B cell (primary cell): ENCODE measurements around the gene SNTN. TPM values are rescaled to one million over a fixed set of nuclear protein-coding genes. Genes with fewer than 3 reads are reported as not detected.

Experiments
- ATAC-seq: fragments of 200-7000 bp; cut with Tn5 transposase; one replicate; pipeline ENCODE4 v1.10.0; 2021; ENCODE audit warnings: low read depth, mild to moderate bottlenecking, moderate number of reproducible peaks, moderate library complexity
- CTCF ChIA-PET: fragments of 350-600 bp; sonication (Branson Sonifier 250); formaldehyde crosslinking; loops from one replicate; lab custom pipeline; 2021; ENCODE audit warnings: antibody characterized with exemption, inconsistent platforms; lab: Charles Lee
- POLR2A ChIA-PET: fragments of 350-600 bp; sonication (Branson Sonifier 250); formaldehyde crosslinking; loops from one replicate; lab custom pipeline; 2021; ENCODE audit warnings: antibody characterized with exemption; lab: Charles Lee
- DNase-seq: peaks from one replicate; pipeline ENCODE4 v3.0.0; 2013
- H2AFZ ChIP-seq: 2 replicates; pipeline ENCODE4 v1.6.1; 2012; ENCODE audit warnings: mild to moderate bottlenecking, low read depth, low read length; ENCODE audit not compliant: insufficient read depth, poor library complexity, severe bottlenecking
- H3K27ac ChIP-seq, 2 donors: 1 replicate in 1 of 2; 2 replicates in 1 of 2; pipeline ENCODE4 v1.5.1; 2012 to 2013; ENCODE audit warnings: low read length in 2 of 2, mild to moderate bottlenecking in 2 of 2, moderate library complexity in 1 of 2
- H3K27me3 ChIP-seq, 4 experiments: fragments of 200-600 bp in 1 of 4; sonication (generic) in 1 of 4; replicated peaks in 1 of 4; 1 replicate in 2 of 4; 2 replicates in 2 of 4; pipeline versions ENCODE4 v1.6.1 to v1.7.0; 2013 to 2016; ENCODE audit warnings: low read length in 3 of 4, mild to moderate bottlenecking in 2 of 4, mixed read lengths in 1 of 4, moderate library complexity in 1 of 4; ENCODE audit not compliant: insufficient read depth in 4 of 4, control insufficient read depth in 3 of 4; ENCODE audit errors: control extremely low read depth in 1 of 4
- H3K36me3 ChIP-seq, 2 experiments: replicated peaks in 1 of 2; 1 replicate in 1 of 2; 2 replicates in 1 of 2; pipeline versions ENCODE4 v1.6.1 to v1.7.1; 2013; ENCODE audit warnings: low read length in 1 of 2; ENCODE audit not compliant: insufficient read depth in 2 of 2, control insufficient read depth in 1 of 2; ENCODE audit errors: control extremely low read depth in 1 of 2, extremely low read depth in 1 of 2
- H3K4me1 ChIP-seq, 2 donors: fragments of 200-600 bp in 1 of 2; sonication (generic) in 1 of 2; 1 replicate in 1 of 2; 2 replicates in 1 of 2; pipeline versions ENCODE4 v1.5.1 to v1.6.1; 2013 to 2017; ENCODE audit warnings: low read length in 2 of 2; ENCODE audit not compliant: control insufficient read depth in 2 of 2, insufficient read depth in 2 of 2
- H3K4me2 ChIP-seq: replicated peaks from 2 replicates; pipeline ENCODE3; 2012; ENCODE audit warnings: mild to moderate bottlenecking, low read depth, low read length; ENCODE audit not compliant: poor library complexity, severe bottlenecking
- H3K4me3 ChIP-seq, 5 experiments: fragments of 200-600 bp in 1 of 5; sonication (generic) in 1 of 5; 1 replicate in 3 of 5; 2 replicates in 2 of 5; pipeline versions ENCODE4 v1.5.1 to v1.7.0; 2011 to 2016; ENCODE audit warnings: low read length in 4 of 5, mild to moderate bottlenecking in 4 of 5, low read depth in 2 of 5, control low read depth in 1 of 5, moderate library complexity in 1 of 5; ENCODE audit not compliant: insufficient read depth in 1 of 5; ENCODE audit errors: control extremely low read depth in 1 of 5, extremely low read depth in 1 of 5
- H3K79me2 ChIP-seq: fragments of 200-600 bp; sonication (generic); one replicate; pipeline ENCODE4 v1.6.0; 2016; ENCODE audit warnings: low read length; ENCODE audit not compliant: control insufficient read depth, insufficient read depth
- H3K9ac ChIP-seq: fragments of 200-600 bp; sonication (generic); 2 replicates; pipeline ENCODE4 v1.6.1; 2017; ENCODE audit warnings: mild to moderate bottlenecking, low read length, moderate library complexity
- H3K9me3 ChIP-seq, 3 donors: one replicate each; pipeline versions ENCODE4 v1.6.1 to v1.7.1; 2013; ENCODE audit warnings: low read length in 2 of 3; ENCODE audit not compliant: control insufficient read depth in 2 of 3, insufficient read depth in 1 of 3; ENCODE audit errors: control extremely low read depth in 1 of 3
- H4K20me1 ChIP-seq: 2 replicates; pipeline ENCODE4 v1.6.0; 2012; ENCODE audit warnings: mild to moderate bottlenecking, low read length; ENCODE audit not compliant: insufficient read depth, control insufficient read depth, poor library complexity, severe bottlenecking
- H3K27ac Mint-ChIP-seq: one replicate; pipeline ENCODE4 v1.8.0; 2021; ENCODE audit warnings: mixed read lengths
- H3K27me3 Mint-ChIP-seq: one replicate; pipeline ENCODE4 v1.8.0; 2021; ENCODE audit warnings: mixed read lengths
- H3K4me1 Mint-ChIP-seq: one replicate; pipeline ENCODE4 v1.8.0; 2021; ENCODE audit warnings: mixed read lengths
- H3K4me3 Mint-ChIP-seq: one replicate; pipeline ENCODE4 v1.8.0; 2021; ENCODE audit warnings: mixed read lengths
- H3K9me3 Mint-ChIP-seq: one replicate; pipeline ENCODE4 v1.8.0; 2022; ENCODE audit warnings: mixed read lengths; ENCODE audit not compliant: insufficient read depth
- CTCF ChIP-seq: fragments of 200-600 bp; IDR thresholded peaks from one replicate; pipeline ENCODE4 v1.8.0; 2022; ENCODE audit warnings: antibody characterized with exemption, mild to moderate bottlenecking
- EZH2 ChIP-seq: IDR thresholded peaks from 2 replicates; pipeline ENCODE4 v1.6.1; 2012; ENCODE audit warnings: borderline replicate concordance, low read depth, mild to moderate bottlenecking, moderate library complexity, low read length; ENCODE audit not compliant: insufficient read depth, poor library complexity, severe bottlenecking
- WGBS: methylation state at CpG from one replicate; pipeline ENCODE4 v1.1.5; 2013; ENCODE audit warnings: missing lambda C conversion rate; ENCODE audit not compliant: insufficient coverage; 5-methylcytosine and 5-hydroxymethylcytosine counted together
- intact Hi-C: fragments of 100-400 bp; cut with micrococcal nuclease; formaldehyde crosslinking; loops from one replicate; pipeline ENCODE4 v1.10.0; 2022
- polyA plus RNA-seq: library from polyadenylated mRNA; depleted of rRNA; stranded (reverse); fragments of >200 nt; gene quantifications from 2 replicates; pipeline ENCODE4 v1.2.3, GENCODE V29; 2012
- total RNA-seq, 2 donors: library from RNA; stranded (reverse); fragments of 120-200 nt in 1 of 2; gene quantifications; 1 replicate in 1 of 2; 2 replicates in 1 of 2; pipeline versions ENCODE4 v1.2.3 to v1.2.4, GENCODE V29; 2013 to 2022

The SNTN gene
- total and polyA plus RNA-seq, 2 donors (not counting 1 experiment from before 2014, with no cell fraction given), result not detected

DNA sequence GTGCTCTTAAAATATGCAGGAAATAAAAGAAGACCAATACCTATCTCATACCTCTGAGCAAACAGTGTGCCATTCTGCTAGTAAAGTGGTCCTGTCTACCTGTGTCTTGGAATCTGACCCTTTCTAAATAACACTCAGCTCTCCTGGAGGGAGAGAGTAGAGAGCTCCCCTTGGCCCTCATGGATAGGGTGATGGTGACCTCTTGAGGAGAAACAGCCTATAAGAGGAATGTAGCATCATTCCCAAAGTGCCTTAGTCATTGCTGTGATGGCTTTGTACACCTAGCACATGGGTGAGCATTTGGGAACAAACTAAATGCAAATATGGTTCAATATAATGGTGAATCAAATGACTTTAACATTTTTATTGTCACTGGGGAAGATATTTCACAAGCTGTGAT is 10.0 kb downstream of the SNTN start:
- TF ChIP-seq EZH2 (no peak), CTCF (no peak)
- H3K4me2 ChIP-seq, result no peak overlapping the region
- ATAC-seq (no peak), DNase-seq (no peak)
- H3K4me1 ChIP-seq, result no peaks in the 10 kb centered on the region
- no peak overlapping the region for H3K9ac ChIP-seq
- H2AFZ ChIP-seq, result no peak overlapping the region
- no peak overlapping the region for H3K4me3 Mint-ChIP-seq
- no peaks in the 10 kb centered on the region for H3K4me1 Mint-ChIP-seq
- POLR2A ChIA-PET, result no interaction called here
- no peaks in the 10 kb centered on the region for H3K9me3 Mint-ChIP-seq
- H3K9me3 ChIP-seq, result no peaks in the 10 kb centered on the region
- no peaks in the 10 kb centered on the region for H3K27me3 Mint-ChIP-seq
- no peaks in the 10 kb centered on the region for H3K27me3 ChIP-seq
- H3K27ac Mint-ChIP-seq, result no peak overlapping the region
- no peaks in the 10 kb centered on the region for H4K20me1 ChIP-seq
- no peak overlapping the region for H3K4me3 ChIP-seq
- CTCF ChIA-PET, result no interaction called here
- intact Hi-C loops, result no loop called here
- no peaks in the 10 kb centered on the region for H3K36me3 ChIP-seq
- no peak overlapping the region for H3K27ac ChIP-seq
- no peaks in the 10 kb centered on the region for H3K79me2 ChIP-seq

- no peaks in the 10 kb centered on the region for H3K9me3 Mint-ChIP-seq
- no peaks in the 10 kb centered on the region for H3K79me2 ChIP-seq
- peaks cover 4% of the 10 kb centered on the region for H3K27me3 Mint-ChIP-seq
- no peak overlapping the region for H3K4me2 ChIP-seq
- TF ChIP-seq EZH2 (no peak), CTCF (no peak)
- no peaks in the 10 kb centered on the region for H3K4me1 Mint-ChIP-seq
- H3K27me3 ChIP-seq, result no peaks in the 10 kb centered on the region
- no peaks in the 10 kb centered on the region for H4K20me1 ChIP-seq
- no peaks in the 10 kb centered on the region for H3K4me1 ChIP-seq
- POLR2A ChIA-PET, result no interaction called here
- CTCF ChIA-PET, result no interaction called here
- 92% methylated on average over 6 of the region's 7 CpGs for WGBS
- H3K36me3 ChIP-seq, result no peaks in the 10 kb centered on the region
- DNase-seq (no peak), ATAC-seq (no peak)
- H3K9ac ChIP-seq, result no peak overlapping the region
- no peak overlapping the region for H3K4me3 Mint-ChIP-seq
- H3K9me3 ChIP-seq, result peaks cover 0 to 4% (median 0%) of the 10 kb centered on the region in 3 donors
- no peak overlapping the region for H2AFZ ChIP-seq
- no peak overlapping the region for H3K27ac ChIP-seq
- H3K4me3 ChIP-seq, result no peak overlapping the region
- no peak overlapping the region for H3K27ac Mint-ChIP-seq
- intact Hi-C loops, result no loop called here
Measured at GRCh38 chr3:63670544-63670943, 18.1 kb downstream of the SNTN start.
